ENCODE data around the gene ANXA2.

- TF ChIP-seq CTCF (IDR thresholded peaks at IDR 0.05; ENCODE audit: low read depth, low read length) = no peak
- TF ChIP-seq EZH2phosphoT487 (IDR thresholded peaks at IDR 0.05; ENCODE audit: low read depth) = no peak
Measured at GRCh38 chr15:60417112-60417511, 19.3 kb upstream of the ANXA2 start.

Data from OCI-LY3 (cell line).